A549 (cell line): Measurements from ENCODE around the gene KIAA0232. TPM values are rescaled to one million over a fixed set of nuclear protein-coding genes. Genes with fewer than 3 reads are reported as not detected.

Experiments
- ATAC-seq, 2 experiments: fragments of 200-7000 bp in 1 of 2; fragments of >200 bp in 1 of 2; cut with Nextera tagmentation in 1 of 2; cut with Tn5 transposase in 1 of 2; 3 replicates each; pipeline versions ENCODE4 v1.8.0 to v1.9.1; 2018 to 2020; ENCODE audit warnings: mild to moderate bottlenecking in 1 of 2, moderate library complexity in 1 of 2
- CTCF ChIA-PET: fragments of 300-600 bp; sonication (Branson Sonifier 250); formaldehyde crosslinking; extraction: SDS; loops from one replicate; lab custom pipeline; 2021; ENCODE audit warnings: antibody characterized with exemption, inconsistent platforms; lab: Yijun Ruan, JAX
- POLR2A ChIA-PET: fragments of 350-600 bp; formaldehyde crosslinking; extraction: SDS; loops from one replicate; lab custom pipeline; 2021; ENCODE audit warnings: antibody characterized with exemption, inconsistent platforms; lab: Yijun Ruan, JAX
- DNase-seq, 2 experiments: peaks; one replicate each; pipeline versions ENCODE4 v3.0.0 to v3.0.0-alpha.2; 2011 to 2016; ENCODE audit warnings: low read depth in 1 of 2, low spot score in 1 of 2
- FAIRE-seq: peaks from 2 replicates; lab custom pipeline; 2011; peaks lifted over from hg19 to GRCh38; lab: Jason Lieb, UNC
- H3K27ac ChIP-seq, 2 experiments: fragments of >200 bp; sonication (Bioruptor Twin); formaldehyde crosslinking; 3 replicates each; pipeline ENCODE4 v1.5.1; 2016 to 2017
- H3K4me1 ChIP-seq: fragments of >200 bp; sonication (Bioruptor Twin); formaldehyde crosslinking; 3 replicates; pipeline ENCODE4 v1.6.1; 2016
- H3K4me2 ChIP-seq: fragments of >200 bp; sonication (Bioruptor Twin); formaldehyde crosslinking; 3 replicates; pipeline ENCODE4 v1.6.1; 2016
- H3K4me3 ChIP-seq: fragments of >200 bp; sonication (Bioruptor Twin); formaldehyde crosslinking; 3 replicates; pipeline ENCODE4 v1.5.1; 2016
- H3K9me3 ChIP-seq: fragments of >200 bp; sonication (Bioruptor Twin); formaldehyde crosslinking; 3 replicates; pipeline ENCODE4 v1.6.1; 2016
- ATOH8 ChIP-seq: fragments of 250-450 bp; sonication (Bioruptor Pico); IDR thresholded peaks from 2 replicates; pipeline ENCODE4 v1.5.0; 2020; ENCODE audit warnings: low read depth, mild to moderate bottlenecking, moderate library complexity
- BCL3 ChIP-seq: fragments of >200 bp; sonication (Bioruptor Twin); formaldehyde crosslinking; IDR thresholded peaks from 3 replicates; pipeline ENCODE4 v1.6.1; 2016
- BHLHE40 ChIP-seq: IDR thresholded peaks from 2 replicates; pipeline ENCODE4 v1.6.1; 2012; ENCODE audit warnings: low read depth, low read length, inconsistent platforms
- CBX2 ChIP-seq: fragments of 200-600 bp; sonication (generic); IDR thresholded peaks from 2 replicates; pipeline ENCODE4 v1.6.1; 2016; ENCODE audit warnings: low read depth, mild to moderate bottlenecking, borderline replicate concordance
- CBX8 ChIP-seq: fragments of 200-600 bp; sonication (generic); IDR thresholded peaks from 2 replicates; pipeline ENCODE4 v1.6.1; 2016
- EHMT2 ChIP-seq: fragments of 200-600 bp; sonication (generic); IDR thresholded peaks from 2 replicates; pipeline ENCODE4 v1.6.1; 2016; ENCODE audit warnings: antibody characterized with exemption, low read depth, mild to moderate bottlenecking, moderate library complexity
- FOSB ChIP-seq: fragments of 250-450 bp; sonication (Bioruptor Pico); IDR thresholded peaks from 2 replicates; pipeline ENCODE4 v1.5.0; 2020; ENCODE audit warnings: mild to moderate bottlenecking, moderate library complexity
- FOXS1 ChIP-seq: fragments of 250-450 bp; sonication (Bioruptor Pico); IDR thresholded peaks from 2 replicates; pipeline ENCODE4 v1.5.0; 2020; ENCODE audit warnings: mild to moderate bottlenecking, moderate library complexity
- HOXB13 ChIP-seq: fragments of 250-450 bp; sonication (Bioruptor Pico); IDR thresholded peaks from 2 replicates; pipeline ENCODE4 v1.5.0; 2020; ENCODE audit warnings: low read depth, mild to moderate bottlenecking, moderate library complexity
- HOXB5 ChIP-seq: fragments of 250-450 bp; sonication (Bioruptor Pico); IDR thresholded peaks from 2 replicates; pipeline ENCODE4 v1.5.0; 2020; ENCODE audit warnings: mild to moderate bottlenecking, moderate library complexity
- JUNB ChIP-seq: fragments of >200 bp; sonication (Bioruptor Twin); formaldehyde crosslinking; IDR thresholded peaks from 2 replicates; pipeline ENCODE4 v1.6.1; 2016
- KDM5A ChIP-seq: fragments of 200-600 bp; sonication (generic); IDR thresholded peaks from 2 replicates; pipeline ENCODE4 v1.6.1; 2016; ENCODE audit warnings: antibody characterized with exemption, mild to moderate bottlenecking
- MYC ChIP-seq: IDR thresholded peaks from 2 replicates; pipeline ENCODE4 v1.6.1; 2012; ENCODE audit warnings: mild to moderate bottlenecking, inconsistent platforms, low read length, improper control_type of control experiment, borderline replicate concordance
- NR3C1 ChIP-seq: fragments of >200 bp; sonication (Bioruptor Twin); formaldehyde crosslinking; IDR thresholded peaks from 3 replicates; pipeline ENCODE4 v1.6.1; 2017
- PBX3 ChIP-seq: IDR thresholded peaks from 2 replicates; pipeline ENCODE4 v1.6.1; 2012
- POLR2A ChIP-seq: IDR thresholded peaks from 2 replicates; pipeline ENCODE4 v1.6.1; 2012; ENCODE audit warnings: mild to moderate bottlenecking, low read length
- RAD21 ChIP-seq, 2 experiments: fragments of >200 bp in 1 of 2; sonication (Bioruptor Twin) in 1 of 2; formaldehyde crosslinking in 1 of 2; IDR thresholded peaks in 1 of 2; conservative IDR thresholded peaks in 1 of 2; 2 replicates in 1 of 2; 3 replicates in 1 of 2; pipeline ENCODE4 v1.6.1; 2012 to 2018; ENCODE audit warnings: inconsistent platforms in 1 of 2
- REST ChIP-seq: fragments of 200-600 bp; sonication (generic); IDR thresholded peaks from 2 replicates; pipeline ENCODE4 v1.6.1; 2016; ENCODE audit warnings: antibody characterized with exemption, mild to moderate bottlenecking, moderate library complexity
- RFX5 ChIP-seq: fragments of 450-650 bp; IDR thresholded peaks from 2 replicates; pipeline ENCODE4 v1.7.1; 2014; ENCODE audit warnings: antibody characterized with exemption, mild to moderate bottlenecking, moderate library complexity
- RNF2 ChIP-seq: fragments of 200-600 bp; sonication (generic); IDR thresholded peaks from 2 replicates; pipeline ENCODE4 v1.6.1; 2016; ENCODE audit warnings: low read depth, mild to moderate bottlenecking, antibody characterized with exemption, moderate library complexity, borderline replicate concordance
- TP53 ChIP-seq: fragments of 250-450 bp; sonication (Bioruptor Pico); IDR thresholded peaks from 2 replicates; pipeline ENCODE4 v1.5.0; 2021; ENCODE audit warnings: mild to moderate bottlenecking, moderate library complexity
- WGBS: methylation state at CpG from one replicate; pipeline ENCODE4 v1.1.6; 2017; ENCODE audit errors: missing lambda C conversion rate; 5-methylcytosine and 5-hydroxymethylcytosine counted together
- polyA plus RNA-seq, 4 experiments: library from polyadenylated mRNA; depleted of rRNA in 3 of 4; stranded (reverse); fragments of >200 nt; fragmentation: RNase III in 1 of 4; extraction: RNeasy Plus Mini Kit Qiagen cat#74134 plus additional on column Dnase treatment in 1 of 4; gene quantifications; 2 replicates in 3 of 4; 3 replicates in 1 of 4; pipeline ENCODE4 v1.2.3, GENCODE V29; 2011 to 2017
- TF ChIP-seq, protein P1 (sequence below): fragments of 450-650 bp; IDR thresholded peaks from 2 replicates; pipeline ENCODE4 v1.6.1; 2014; ENCODE audit warnings: antibody characterized with exemption
- TF ChIP-seq, protein P2 (sequence below): fragments of 150-350 bp; IDR thresholded peaks from 2 replicates; pipeline ENCODE4 v1.6.1; 2014; ENCODE audit warnings: low read depth, mild to moderate bottlenecking, low read length
- TF ChIP-seq, protein P3 (sequence below): IDR thresholded peaks from 2 replicates; pipeline ENCODE4 v1.6.1; 2012; ENCODE audit warnings: low read depth, borderline replicate concordance
- TF ChIP-seq, protein P4 (sequence below): fragments of >200 bp; sonication (Bioruptor Twin); formaldehyde crosslinking; IDR thresholded peaks from 2 replicates; pipeline ENCODE4 v1.6.1; 2016

Gene KIAA0232
- polyA plus RNA-seq, 2 of the 4 experiments (the other 2 are of a cell fraction), result 9.3 to 21.5 TPM

GRCh38 chr4:6923507-6923906 is 141.0 kb downstream of the KIAA0232 start:
- ChIA-PET POLR2A (no interaction called here), CTCF (interaction anchor here (1.2 kb wide), 1 partner anchor 50 kb away, joined by 3 read pairs; no protein-coding TSS in a partner anchor)
- no peak for ATAC-seq
- WGBS, result 92% methylated on average over 9 of the region's 32 CpGs
- Histone ChIP-seq H3K9me3 (no peaks in the 10 kb centered on the region), H3K4me3 (no peak overlapping the region), H3K27ac (no peak overlapping the region), H3K4me1 (peaks cover 2% of the 10 kb centered on the region), H3K4me2 (no peak overlapping the region)
- FAIRE-seq, result no peak
- TF ChIP-seq POLR2A (no peak), HOXB13 (CRISPR knock-in tag) (no peak), REST (no peak), EHMT2 (no peak), JUNB (no peak), TP53 (no peak), KDM5A (no peak), FOSB (no peak), NR3C1 (no peak), ATOH8 (CRISPR knock-in tag) (no peak), RNF2 (no peak), RAD21 (conservative IDR thresholded peaks at IDR 0.05 in 1 of 2, IDR thresholded peaks at IDR 0.05 in 1 of 2) (no peak)
- TF ChIP-seq, protein P1, sequence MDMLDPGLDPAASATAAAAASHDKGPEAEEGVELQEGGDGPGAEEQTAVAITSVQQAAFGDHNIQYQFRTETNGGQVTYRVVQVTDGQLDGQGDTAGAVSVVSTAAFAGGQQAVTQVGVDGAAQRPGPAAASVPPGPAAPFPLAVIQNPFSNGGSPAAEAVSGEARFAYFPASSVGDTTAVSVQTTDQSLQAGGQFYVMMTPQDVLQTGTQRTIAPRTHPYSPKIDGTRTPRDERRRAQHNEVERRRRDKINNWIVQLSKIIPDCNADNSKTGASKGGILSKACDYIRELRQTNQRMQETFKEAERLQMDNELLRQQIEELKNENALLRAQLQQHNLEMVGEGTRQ, result no peak
- TF ChIP-seq, protein P2, sequence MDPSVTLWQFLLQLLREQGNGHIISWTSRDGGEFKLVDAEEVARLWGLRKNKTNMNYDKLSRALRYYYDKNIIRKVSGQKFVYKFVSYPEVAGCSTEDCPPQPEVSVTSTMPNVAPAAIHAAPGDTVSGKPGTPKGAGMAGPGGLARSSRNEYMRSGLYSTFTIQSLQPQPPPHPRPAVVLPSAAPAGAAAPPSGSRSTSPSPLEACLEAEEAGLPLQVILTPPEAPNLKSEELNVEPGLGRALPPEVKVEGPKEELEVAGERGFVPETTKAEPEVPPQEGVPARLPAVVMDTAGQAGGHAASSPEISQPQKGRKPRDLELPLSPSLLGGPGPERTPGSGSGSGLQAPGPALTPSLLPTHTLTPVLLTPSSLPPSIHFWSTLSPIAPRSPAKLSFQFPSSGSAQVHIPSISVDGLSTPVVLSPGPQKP, result no peak
- TF ChIP-seq, protein P3, sequence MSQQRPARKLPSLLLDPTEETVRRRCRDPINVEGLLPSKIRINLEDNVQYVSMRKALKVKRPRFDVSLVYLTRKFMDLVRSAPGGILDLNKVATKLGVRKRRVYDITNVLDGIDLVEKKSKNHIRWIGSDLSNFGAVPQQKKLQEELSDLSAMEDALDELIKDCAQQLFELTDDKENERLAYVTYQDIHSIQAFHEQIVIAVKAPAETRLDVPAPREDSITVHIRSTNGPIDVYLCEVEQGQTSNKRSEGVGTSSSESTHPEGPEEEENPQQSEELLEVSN, result no peak
- TF ChIP-seq, protein P4, sequence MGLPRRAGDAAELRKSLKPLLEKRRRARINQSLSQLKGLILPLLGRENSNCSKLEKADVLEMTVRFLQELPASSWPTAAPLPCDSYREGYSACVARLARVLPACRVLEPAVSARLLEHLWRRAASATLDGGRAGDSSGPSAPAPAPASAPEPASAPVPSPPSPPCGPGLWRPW, result no peak
- no peak for DNase-seq

GRCh38 chr4:6924361-6924779 is 141.8 kb downstream of the KIAA0232 start:
- ATAC-seq, result no peak
- H3K4me3 ChIP-seq, result no peak overlapping the region
- POLR2A ChIA-PET, result no interaction called here
- no peak overlapping the region for H3K27ac ChIP-seq
- no peak for DNase-seq
- no peak overlapping the region for H3K4me2 ChIP-seq
- WGBS, result 100% methylated on average over 3 of the region's 12 CpGs
- H3K4me1 ChIP-seq, result no peaks in the 10 kb centered on the region
- CTCF ChIA-PET, result no interaction called here
- no peaks in the 10 kb centered on the region for H3K9me3 ChIP-seq
- no peak for FAIRE-seq
- TF ChIP-seq HOXB5 (CRISPR knock-in tag) (no peak), CBX2 (no peak), EHMT2 (no peak), FOXS1 (CRISPR knock-in tag) (no peak), PBX3 (no peak), BCL3 (no peak), BHLHE40 (no peak), RFX5 (no peak), CBX8 (no peak), MYC (no peak)
- TF ChIP-seq, protein P3, result no peak
